Measurements from ENCODE around the gene ADTRP. TPM values are rescaled to one million over a fixed set of nuclear protein-coding genes. Genes with fewer than 3 reads are reported as not detected.
A peak's percentile ranks its signal among the peaks of the same experiment; 100 is the strongest.

ADTRP gene
- total and polyA plus RNA-seq, 2 donors (not counting 1 experiment from before 2014, with no cell fraction given), result 0.18 to 1.2 TPM

GRCh38 chr6:11714116-11714797 is 64.3 kb downstream of the ADTRP start:
- ATAC-seq (ENCODE audit: low read depth), result peak; percentile 59

More at GRCh38 chr6:11714116-11714797, 64.3 kb downstream of the ADTRP start:
- intact Hi-C loops (cut with micrococcal nuclease), result no loop called here
- no peaks in the 10 kb centered on the region for H3K9me3 ChIP-seq (ENCODE audit: control extremely low read depth in 1 of 3, control insufficient read depth in 2 of 3, insufficient read depth in 1 of 3, low read length in 2 of 3)
- peaks cover 8 to 21% of the 10 kb centered on the region in 2 donors for H3K4me1 ChIP-seq (ENCODE audit: control insufficient read depth in 2 of 2, insufficient read depth in 2 of 2, low read length in 2 of 2)
- H3K9ac ChIP-seq (ENCODE audit: low read length), result no peak overlapping the region
- no peak overlapping the region for H3K4me3 ChIP-seq (ENCODE audit: control extremely low read depth in 1 of 5, extremely low read depth in 1 of 5, insufficient read depth in 1 of 5, low read depth in 2 of 5, low read length in 4 of 5)
- Mint-ChIP-seq H3K4me1 (peaks cover 31% of the 10 kb centered on the region), H3K9me3 (ENCODE audit: insufficient read depth) (no peaks in the 10 kb centered on the region), H3K27me3 (no peaks in the 10 kb centered on the region), H3K4me3 (peak overlapping the region; percentile 42), H3K27ac (peak overlapping the region; percentile 15)
- no peaks in the 10 kb centered on the region for H3K36me3 ChIP-seq (replicated peaks in 1 of 2; ENCODE audit: control extremely low read depth in 1 of 2, control insufficient read depth in 1 of 2, extremely low read depth in 1 of 2, insufficient read depth in 2 of 2, low read length in 1 of 2)
- H3K4me2 ChIP-seq (replicated peaks; ENCODE audit: low read depth, low read length, poor library complexity, severe bottlenecking), result peak overlapping the region; percentile 55
- H3K27ac ChIP-seq (ENCODE audit: low read length in 2 of 2), result peak overlapping the region in 1 of 2 donors; percentile 32
- no peaks in the 10 kb centered on the region for H3K79me2 ChIP-seq (ENCODE audit: control insufficient read depth, insufficient read depth, low read length)
- peak overlapping the region; percentile 52 for H2AFZ ChIP-seq (ENCODE audit: insufficient read depth, low read depth, low read length, poor library complexity, severe bottlenecking)
- no peaks in the 10 kb centered on the region for H3K27me3 ChIP-seq (replicated peaks in 1 of 4; ENCODE audit: control extremely low read depth in 1 of 4, control insufficient read depth in 3 of 4, insufficient read depth in 4 of 4, low read length in 3 of 4)
- no peak for TF ChIP-seq CTCF (IDR thresholded peaks at IDR 0.05)
- TF ChIP-seq EZH2 (IDR thresholded peaks at IDR 0.05; ENCODE audit: borderline replicate concordance, insufficient read depth, low read depth, low read length, poor library complexity, severe bottlenecking), result no peak
- WGBS (ENCODE audit: insufficient coverage), result 14% methylated on average over 3 of the region's 6 CpGs
- DNase-seq, result peak; percentile 24
- ChIA-PET CTCF (interaction anchor here (0.5 to 1.0 kb wide), 4 partner anchors 13 to 520 kb away, joined by 3 to 6 read pairs (median 4); no protein-coding TSS in a partner anchor), POLR2A (no interaction called here)
- H4K20me1 ChIP-seq (ENCODE audit: control insufficient read depth, insufficient read depth, low read length, poor library complexity, severe bottlenecking), result no peaks in the 10 kb centered on the region

Measured in B cell (primary cell).